HepG2 (cell line): ENCODE data around the gene COMP. TPM values are rescaled to one million over a fixed set of nuclear protein-coding genes. Genes with fewer than 3 reads are reported as not detected.

ENCODE experiments used
- AGO2 ChIP-seq: fragments of 200-400 bp; formaldehyde crosslinking; optimal IDR thresholded peaks from 2 replicates; pipeline ENCODE3; 2017; ENCODE audit warnings: mild to moderate bottlenecking, low read depth, low read length, moderate library complexity
- CBX5 ChIP-seq: sonication (generic); formaldehyde crosslinking; IDR thresholded peaks from 2 replicates; pipeline ENCODE4 v1.4.0; 2020; ENCODE audit warnings: missing genetic modification reagents, borderline replicate concordance
- CEBPB ChIP-seq: IDR thresholded peaks from 2 replicates; pipeline ENCODE4 v1.6.1; 2011; ENCODE audit warnings: low read depth, low read length, improper control_type of control experiment, borderline replicate concordance
- FOXM1 ChIP-seq: sonication (generic); formaldehyde crosslinking; IDR thresholded peaks from 2 replicates; pipeline ENCODE4 v1.5.0; 2020; ENCODE audit warnings: missing genetic modification reagents
- ISX ChIP-seq: sonication (generic); formaldehyde crosslinking; conservative IDR thresholded peaks from 2 replicates; pipeline ENCODE4 v1.5.0; 2020; ENCODE audit warnings: missing genetic modification reagents
- MAFF ChIP-seq: IDR thresholded peaks from 2 replicates; pipeline ENCODE4 v1.6.1; 2011; ENCODE audit warnings: low read depth, low read length, improper control_type of control experiment
- MBD4 ChIP-seq: IDR thresholded peaks from 2 replicates; pipeline ENCODE4 v1.6.1; 2012; ENCODE audit warnings: low read length, inconsistent platforms, borderline replicate concordance
- NFIB ChIP-seq: sonication (generic); formaldehyde crosslinking; IDR thresholded peaks from 2 replicates; pipeline ENCODE4 v1.9.0; 2021; ENCODE audit warnings: missing genetic modification reagents, mild to moderate bottlenecking, borderline replicate concordance
- TCF12 ChIP-seq, 2 experiments: fragments of 450-650 bp in 1 of 2; sonication (generic) in 1 of 2; formaldehyde crosslinking in 1 of 2; IDR thresholded peaks; 2 replicates each; pipeline versions ENCODE4 v1.6.1 to v1.8.0; 2017 to 2022; ENCODE audit warnings: antibody characterized with exemption in 1 of 2, mild to moderate bottlenecking in 1 of 2, missing genetic modification reagents in 1 of 2, moderate library complexity in 1 of 2
- ZNF614 ChIP-seq: IDR thresholded peaks from 2 replicates; pipeline ENCODE4 v1.6.1; 2018; ENCODE audit warnings: missing biosample characterization, missing genetic modification reagents, inconsistent platforms, borderline replicate concordance
- ZNF724P ChIP-seq: sonication (generic); formaldehyde crosslinking; IDR thresholded peaks from 2 replicates; pipeline ENCODE4 v1.8.0; 2022; ENCODE audit warnings: missing genetic modification reagents, borderline replicate concordance
- polyA plus RNA-seq, 8 experiments: library from polyadenylated mRNA; depleted of rRNA in 3 of 8; stranded (reverse) in 7 of 8; unstranded in 1 of 8; fragments of >200 nt; fragmentation: Illumina TruSeq in 4 of 8; extraction: Trizol in 4 of 8; gene quantifications; 2 replicates each; pipeline versions ENCODE4 v1.2.1 to v1.2.3, GENCODE V29; 2011 to 2016; ENCODE audit warnings: low read depth in 4 of 8, missing spikeins in 1 of 8, mixed read lengths in 1 of 8; ENCODE audit not compliant: insufficient read depth in 1 of 8
- total RNA-seq, 5 experiments: library from RNA; depleted of rRNA; stranded (reverse); fragments of >200 nt; fragmentation: Illumina TruSeq; extraction: Trizol; gene quantifications; 2 replicates each; pipeline ENCODE4 v1.2.3, GENCODE V29; 2016; ENCODE audit warnings: low read depth in 1 of 5
- TF ChIP-seq, protein P1 (sequence below): sonication (generic); formaldehyde crosslinking; IDR thresholded peaks from 2 replicates; pipeline ENCODE4 v1.9.0; 2021; ENCODE audit warnings: mild to moderate bottlenecking, missing genetic modification reagents
- TF ChIP-seq, protein P2 (sequence below): sonication (generic); formaldehyde crosslinking; IDR thresholded peaks from 2 replicates; pipeline ENCODE4 v1.4.0; 2020; ENCODE audit warnings: mild to moderate bottlenecking, missing genetic modification reagents
- TF ChIP-seq, protein P3 (sequence below): sonication (generic); formaldehyde crosslinking; IDR thresholded peaks from 2 replicates; pipeline ENCODE4 v1.5.0; 2020; ENCODE audit warnings: mild to moderate bottlenecking, missing genetic modification reagents

Gene COMP
- total and polyA plus RNA-seq, 2 of the 13 experiments (the other 11 are each of a cell fraction or from before 2014, with no cell fraction given): 0.04 to 0.13 TPM

DNA sequence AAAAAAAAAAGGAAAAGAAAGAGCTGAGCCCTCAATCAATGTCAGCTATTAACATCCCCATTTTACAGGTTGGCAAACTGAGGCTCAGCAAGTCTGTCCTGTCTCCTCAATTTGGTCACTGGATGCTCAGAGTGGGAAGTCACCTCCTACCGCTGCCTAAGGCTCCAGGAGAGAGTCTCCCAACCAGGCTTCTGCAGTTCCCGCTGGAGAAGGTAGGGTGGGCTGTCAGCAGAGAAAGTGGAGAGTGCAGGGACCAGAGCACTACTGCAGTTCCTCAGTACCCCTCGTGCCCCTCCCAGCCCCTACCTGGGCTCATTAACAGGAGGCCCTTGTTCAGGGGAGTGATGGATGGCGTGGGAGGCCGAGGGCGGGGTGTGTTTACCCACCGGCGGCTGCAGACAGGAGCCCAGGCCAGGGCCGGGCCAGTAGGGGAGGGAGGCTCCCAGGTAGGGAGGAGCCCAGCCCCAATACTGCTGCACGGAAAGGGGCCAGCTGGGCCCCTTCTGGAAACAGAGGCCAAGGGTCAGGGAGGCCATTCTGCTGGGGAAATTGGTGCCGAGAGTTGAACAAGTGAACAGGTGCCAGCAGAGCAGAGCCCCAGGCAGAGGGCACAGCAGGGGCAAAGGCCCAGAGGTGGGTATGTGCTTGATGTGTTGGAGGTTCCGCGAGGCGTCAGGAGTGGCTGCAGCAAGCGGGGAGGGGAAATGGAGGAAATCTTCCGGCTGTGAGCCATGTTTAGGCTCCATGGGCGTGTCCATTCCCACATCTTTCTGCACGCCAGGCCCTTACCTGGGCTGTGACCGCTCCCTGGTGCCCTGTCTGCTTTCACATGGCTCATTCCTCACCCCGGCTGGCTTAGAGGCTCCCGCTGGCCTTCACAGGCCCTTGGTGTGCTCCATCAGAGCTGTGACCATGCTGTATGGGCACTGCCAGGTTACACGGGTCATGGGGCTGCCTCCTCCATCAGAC is 7.6 kb upstream of the COMP start (continued):
- TF ChIP-seq, protein P1, sequence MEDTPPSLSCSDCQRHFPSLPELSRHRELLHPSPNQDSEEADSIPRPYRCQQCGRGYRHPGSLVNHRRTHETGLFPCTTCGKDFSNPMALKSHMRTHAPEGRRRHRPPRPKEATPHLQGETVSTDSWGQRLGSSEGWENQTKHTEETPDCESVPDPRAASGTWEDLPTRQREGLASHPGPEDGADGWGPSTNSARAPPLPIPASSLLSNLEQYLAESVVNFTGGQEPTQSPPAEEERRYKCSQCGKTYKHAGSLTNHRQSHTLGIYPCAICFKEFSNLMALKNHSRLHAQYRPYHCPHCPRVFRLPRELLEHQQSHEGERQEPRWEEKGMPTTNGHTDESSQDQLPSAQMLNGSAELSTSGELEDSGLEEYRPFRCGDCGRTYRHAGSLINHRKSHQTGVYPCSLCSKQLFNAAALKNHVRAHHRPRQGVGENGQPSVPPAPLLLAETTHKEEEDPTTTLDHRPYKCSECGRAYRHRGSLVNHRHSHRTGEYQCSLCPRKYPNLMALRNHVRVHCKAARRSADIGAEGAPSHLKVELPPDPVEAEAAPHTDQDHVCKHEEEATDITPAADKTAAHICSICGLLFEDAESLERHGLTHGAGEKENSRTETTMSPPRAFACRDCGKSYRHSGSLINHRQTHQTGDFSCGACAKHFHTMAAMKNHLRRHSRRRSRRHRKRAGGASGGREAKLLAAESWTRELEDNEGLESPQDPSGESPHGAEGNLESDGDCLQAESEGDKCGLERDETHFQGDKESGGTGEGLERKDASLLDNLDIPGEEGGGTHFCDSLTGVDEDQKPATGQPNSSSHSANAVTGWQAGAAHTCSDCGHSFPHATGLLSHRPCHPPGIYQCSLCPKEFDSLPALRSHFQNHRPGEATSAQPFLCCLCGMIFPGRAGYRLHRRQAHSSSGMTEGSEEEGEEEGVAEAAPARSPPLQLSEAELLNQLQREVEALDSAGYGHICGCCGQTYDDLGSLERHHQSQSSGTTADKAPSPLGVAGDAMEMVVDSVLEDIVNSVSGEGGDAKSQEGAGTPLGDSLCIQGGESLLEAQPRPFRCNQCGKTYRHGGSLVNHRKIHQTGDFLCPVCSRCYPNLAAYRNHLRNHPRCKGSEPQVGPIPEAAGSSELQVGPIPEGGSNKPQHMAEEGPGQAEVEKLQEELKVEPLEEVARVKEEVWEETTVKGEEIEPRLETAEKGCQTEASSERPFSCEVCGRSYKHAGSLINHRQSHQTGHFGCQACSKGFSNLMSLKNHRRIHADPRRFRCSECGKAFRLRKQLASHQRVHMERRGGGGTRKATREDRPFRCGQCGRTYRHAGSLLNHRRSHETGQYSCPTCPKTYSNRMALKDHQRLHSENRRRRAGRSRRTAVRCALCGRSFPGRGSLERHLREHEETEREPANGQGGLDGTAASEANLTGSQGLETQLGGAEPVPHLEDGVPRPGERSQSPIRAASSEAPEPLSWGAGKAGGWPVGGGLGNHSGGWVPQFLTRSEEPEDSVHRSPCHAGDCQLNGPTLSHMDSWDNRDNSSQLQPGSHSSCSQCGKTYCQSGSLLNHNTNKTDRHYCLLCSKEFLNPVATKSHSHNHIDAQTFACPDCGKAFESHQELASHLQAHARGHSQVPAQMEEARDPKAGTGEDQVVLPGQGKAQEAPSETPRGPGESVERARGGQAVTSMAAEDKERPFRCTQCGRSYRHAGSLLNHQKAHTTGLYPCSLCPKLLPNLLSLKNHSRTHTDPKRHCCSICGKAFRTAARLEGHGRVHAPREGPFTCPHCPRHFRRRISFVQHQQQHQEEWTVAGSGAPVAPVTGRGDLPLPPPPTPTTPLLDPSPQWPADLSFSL: no peak
- TF ChIP-seq, protein P2, sequence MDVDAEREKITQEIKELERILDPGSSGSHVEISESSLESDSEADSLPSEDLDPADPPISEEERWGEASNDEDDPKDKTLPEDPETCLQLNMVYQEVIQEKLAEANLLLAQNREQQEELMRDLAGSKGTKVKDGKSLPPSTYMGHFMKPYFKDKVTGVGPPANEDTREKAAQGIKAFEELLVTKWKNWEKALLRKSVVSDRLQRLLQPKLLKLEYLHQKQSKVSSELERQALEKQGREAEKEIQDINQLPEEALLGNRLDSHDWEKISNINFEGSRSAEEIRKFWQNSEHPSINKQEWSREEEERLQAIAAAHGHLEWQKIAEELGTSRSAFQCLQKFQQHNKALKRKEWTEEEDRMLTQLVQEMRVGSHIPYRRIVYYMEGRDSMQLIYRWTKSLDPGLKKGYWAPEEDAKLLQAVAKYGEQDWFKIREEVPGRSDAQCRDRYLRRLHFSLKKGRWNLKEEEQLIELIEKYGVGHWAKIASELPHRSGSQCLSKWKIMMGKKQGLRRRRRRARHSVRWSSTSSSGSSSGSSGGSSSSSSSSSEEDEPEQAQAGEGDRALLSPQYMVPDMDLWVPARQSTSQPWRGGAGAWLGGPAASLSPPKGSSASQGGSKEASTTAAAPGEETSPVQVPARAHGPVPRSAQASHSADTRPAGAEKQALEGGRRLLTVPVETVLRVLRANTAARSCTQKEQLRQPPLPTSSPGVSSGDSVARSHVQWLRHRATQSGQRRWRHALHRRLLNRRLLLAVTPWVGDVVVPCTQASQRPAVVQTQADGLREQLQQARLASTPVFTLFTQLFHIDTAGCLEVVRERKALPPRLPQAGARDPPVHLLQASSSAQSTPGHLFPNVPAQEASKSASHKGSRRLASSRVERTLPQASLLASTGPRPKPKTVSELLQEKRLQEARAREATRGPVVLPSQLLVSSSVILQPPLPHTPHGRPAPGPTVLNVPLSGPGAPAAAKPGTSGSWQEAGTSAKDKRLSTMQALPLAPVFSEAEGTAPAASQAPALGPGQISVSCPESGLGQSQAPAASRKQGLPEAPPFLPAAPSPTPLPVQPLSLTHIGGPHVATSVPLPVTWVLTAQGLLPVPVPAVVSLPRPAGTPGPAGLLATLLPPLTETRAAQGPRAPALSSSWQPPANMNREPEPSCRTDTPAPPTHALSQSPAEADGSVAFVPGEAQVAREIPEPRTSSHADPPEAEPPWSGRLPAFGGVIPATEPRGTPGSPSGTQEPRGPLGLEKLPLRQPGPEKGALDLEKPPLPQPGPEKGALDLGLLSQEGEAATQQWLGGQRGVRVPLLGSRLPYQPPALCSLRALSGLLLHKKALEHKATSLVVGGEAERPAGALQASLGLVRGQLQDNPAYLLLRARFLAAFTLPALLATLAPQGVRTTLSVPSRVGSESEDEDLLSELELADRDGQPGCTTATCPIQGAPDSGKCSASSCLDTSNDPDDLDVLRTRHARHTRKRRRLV (CRISPR knock-in tag): no peak
- TF ChIP-seq FOXM1 (CRISPR knock-in tag) (no peak), NFIB (no peak), MAFF (no peak), ISX (CRISPR knock-in tag) (no peak), ZNF724P (CRISPR knock-in tag) (no peak), CBX5 (no peak), AGO2 (no peak), MBD4 (no peak), CEBPB (no peak), ZNF614 (CRISPR knock-in tag) (no peak), TCF12 (IDR thresholded peaks at IDR 0.05) (no peak), TCF12 (CRISPR knock-in tag; IDR thresholded peaks at IDR 0.05) (no peak)
- TF ChIP-seq, protein P3, sequence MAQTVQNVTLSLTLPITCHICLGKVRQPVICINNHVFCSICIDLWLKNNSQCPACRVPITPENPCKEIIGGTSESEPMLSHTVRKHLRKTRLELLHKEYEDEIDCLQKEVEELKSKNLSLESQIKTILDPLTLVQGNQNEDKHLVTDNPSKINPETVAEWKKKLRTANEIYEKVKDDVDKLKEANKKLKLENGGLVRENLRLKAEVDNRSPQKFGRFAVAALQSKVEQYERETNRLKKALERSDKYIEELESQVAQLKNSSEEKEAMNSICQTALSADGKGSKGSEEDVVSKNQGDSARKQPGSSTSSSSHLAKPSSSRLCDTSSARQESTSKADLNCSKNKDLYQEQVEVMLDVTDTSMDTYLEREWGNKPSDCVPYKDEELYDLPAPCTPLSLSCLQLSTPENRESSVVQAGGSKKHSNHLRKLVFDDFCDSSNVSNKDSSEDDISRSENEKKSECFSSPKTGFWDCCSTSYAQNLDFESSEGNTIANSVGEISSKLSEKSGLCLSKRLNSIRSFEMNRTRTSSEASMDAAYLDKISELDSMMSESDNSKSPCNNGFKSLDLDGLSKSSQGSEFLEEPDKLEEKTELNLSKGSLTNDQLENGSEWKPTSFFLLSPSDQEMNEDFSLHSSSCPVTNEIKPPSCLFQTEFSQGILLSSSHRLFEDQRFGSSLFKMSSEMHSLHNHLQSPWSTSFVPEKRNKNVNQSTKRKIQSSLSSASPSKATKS (CRISPR knock-in tag): no peak
